ENCODE measurements around the gene LRRC3B.

LRRC3B gene

GRCh38 chr3:26652164-26652563 lies 29.6 kb downstream of the LRRC3B start:
- DNase-seq, result no peak
- H3K36me3 ChIP-seq (replicated peaks), result no peaks in the 10 kb centered on the region
- H3K27ac ChIP-seq, result no peak overlapping the region
- TF ChIP-seq CTCF (IDR thresholded peaks at IDR 0.05; ENCODE audit: low read depth, low read length, missing control alignments), result no peak
- in situ Hi-C loops (cut with HindIII; ENCODE audit: low pct_ligation_motif_present, low sequenced_read_pairs), result no loop called here
- no peaks in the 10 kb centered on the region for H3K27me3 ChIP-seq (replicated peaks)
- H3K4me3 ChIP-seq (ENCODE audit: low read depth, low read length), result no peak overlapping the region

GRCh38 chr3:26653811-26654425 lies 31.3 kb downstream of the LRRC3B start:
- no peak for DNase-seq
- Histone ChIP-seq H3K27me3 (replicated peaks) (no peaks in the 10 kb centered on the region), H3K27ac (no peak overlapping the region), H3K4me3 (ENCODE audit: low read depth, low read length) (no peak overlapping the region), H3K36me3 (replicated peaks) (no peaks in the 10 kb centered on the region)
- no peak for TF ChIP-seq CTCF (IDR thresholded peaks at IDR 0.05; ENCODE audit: low read depth, low read length, missing control alignments)
- in situ Hi-C loops (cut with HindIII; ENCODE audit: low pct_ligation_motif_present, low sequenced_read_pairs), result no loop called here

- DNase-seq, result no peak
- H3K4me3 ChIP-seq (ENCODE audit: low read depth, low read length), result no peak overlapping the region
- in situ Hi-C loops (cut with HindIII; ENCODE audit: low pct_ligation_motif_present, low sequenced_read_pairs), result no loop called here
- H3K27me3 ChIP-seq (replicated peaks), result no peaks in the 10 kb centered on the region
- H3K27ac ChIP-seq, result no peak overlapping the region
- H3K36me3 ChIP-seq (replicated peaks), result no peaks in the 10 kb centered on the region
- no peak for TF ChIP-seq CTCF (IDR thresholded peaks at IDR 0.05; ENCODE audit: low read depth, low read length, missing control alignments)
Observed at GRCh38 chr3:26655231-26655630, 32.7 kb downstream of the LRRC3B start.

- no peak for TF ChIP-seq CTCF (IDR thresholded peaks at IDR 0.05; ENCODE audit: low read depth, low read length, missing control alignments)
- in situ Hi-C loops (cut with HindIII; ENCODE audit: low pct_ligation_motif_present, low sequenced_read_pairs), result no loop called here
- no peak overlapping the region for H3K27ac ChIP-seq
- no peak overlapping the region for H3K4me3 ChIP-seq (ENCODE audit: low read depth, low read length)
- DNase-seq, result no peak
- H3K36me3 ChIP-seq (replicated peaks), result no peaks in the 10 kb centered on the region
- no peaks in the 10 kb centered on the region for H3K27me3 ChIP-seq (replicated peaks)
Observed at GRCh38 chr3:26657348-26657976, 34.9 kb downstream of the LRRC3B start.

- TF ChIP-seq CTCF (IDR thresholded peaks at IDR 0.05; ENCODE audit: low read depth, low read length, missing control alignments), result no peak
- in situ Hi-C loops (cut with HindIII; ENCODE audit: low pct_ligation_motif_present, low sequenced_read_pairs), result no loop called here
- DNase-seq, result no peak
- H3K36me3 ChIP-seq (replicated peaks), result no peaks in the 10 kb centered on the region
- no peak overlapping the region for H3K4me3 ChIP-seq (ENCODE audit: low read depth, low read length)
- H3K27me3 ChIP-seq (replicated peaks), result no peaks in the 10 kb centered on the region
- H3K27ac ChIP-seq, result no peak overlapping the region
Observed at GRCh38 chr3:26668171-26668570, 45.6 kb downstream of the LRRC3B start.

GRCh38 chr3:26668696-26669095 lies 46.1 kb downstream of the LRRC3B start:
- no peak overlapping the region for H3K4me3 ChIP-seq (ENCODE audit: low read depth, low read length)
- no peak overlapping the region for H3K27ac ChIP-seq
- DNase-seq, result no peak
- TF ChIP-seq CTCF (IDR thresholded peaks at IDR 0.05; ENCODE audit: low read depth, low read length, missing control alignments), result no peak
- no peaks in the 10 kb centered on the region for H3K27me3 ChIP-seq (replicated peaks)
- no peaks in the 10 kb centered on the region for H3K36me3 ChIP-seq (replicated peaks)
- in situ Hi-C loops (cut with HindIII; ENCODE audit: low pct_ligation_motif_present, low sequenced_read_pairs), result no loop called here

Measured in brain microvascular endothelial cell (primary cell).